BLaER1 (cell line): ENCODE data around the gene METTL24.

Experiments used
- H3K27ac ChIP-seq: shearing (Covaris generic); formaldehyde crosslinking; 2 replicates; pipeline ENCODE4 v1.8.1; 2022
- H3K27me3 ChIP-seq: shearing (Covaris generic); formaldehyde crosslinking; 2 replicates; pipeline ENCODE4 v1.8.1; 2022
- H3K36me3 ChIP-seq: shearing (Covaris generic); formaldehyde crosslinking; 2 replicates; pipeline ENCODE4 v1.8.1; 2022
- H3K4me1 ChIP-seq: shearing (Covaris generic); formaldehyde crosslinking; 2 replicates; pipeline ENCODE4 v1.8.1; 2022
- H3K4me2 ChIP-seq: shearing (Covaris generic); formaldehyde crosslinking; 2 replicates; pipeline ENCODE4 v1.8.1; 2022
- H3K4me3 ChIP-seq: shearing (Covaris generic); formaldehyde crosslinking; 2 replicates; pipeline ENCODE4 v1.8.1; 2022
- H3K9ac ChIP-seq: shearing (Covaris generic); formaldehyde crosslinking; 2 replicates; pipeline ENCODE4 v1.8.1; 2022
- H3K9me3 ChIP-seq: shearing (Covaris generic); formaldehyde crosslinking; 2 replicates; pipeline ENCODE4 v1.8.1; 2022
- H4K20me1 ChIP-seq: shearing (Covaris generic); formaldehyde crosslinking; 2 replicates; pipeline ENCODE4 v1.8.1; 2022
- Cebpa-rat ChIP-seq: shearing (Covaris generic); IDR thresholded peaks from 2 replicates; pipeline ENCODE4 v1.8.1; 2022

METTL24 gene

DNA sequence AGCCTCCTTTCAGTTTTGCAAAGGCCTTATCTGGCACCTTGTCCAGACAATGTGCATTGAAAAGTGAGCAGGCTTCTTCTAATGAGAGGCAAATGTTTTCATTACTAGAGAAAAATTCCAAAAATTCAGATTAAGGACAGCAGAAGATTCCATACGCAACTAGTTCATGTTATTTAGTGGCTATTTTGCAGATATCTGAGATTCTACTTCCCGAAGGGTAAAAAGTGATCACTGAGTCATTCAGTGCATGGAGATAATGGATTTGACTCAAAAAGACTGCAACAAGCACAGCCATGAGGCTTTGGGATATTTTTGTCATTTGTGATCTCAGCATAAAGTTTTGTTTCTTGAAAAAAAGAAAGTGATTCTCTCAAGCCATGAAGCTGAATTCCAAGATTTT, 29.9 kb downstream of the METTL24 start:
- Histone ChIP-seq H3K27ac (no peak overlapping the region), H4K20me1 (no peaks in the 10 kb centered on the region), H3K4me2 (no peak overlapping the region), H3K36me3 (no peaks in the 10 kb centered on the region), H3K9me3 (no peaks in the 10 kb centered on the region), H3K4me1 (peaks cover 6% of the 10 kb centered on the region), H3K27me3 (no peaks in the 10 kb centered on the region), H3K4me3 (no peak overlapping the region), H3K9ac (no peak overlapping the region)
- no peak for TF ChIP-seq Cebpa-rat

DNA sequence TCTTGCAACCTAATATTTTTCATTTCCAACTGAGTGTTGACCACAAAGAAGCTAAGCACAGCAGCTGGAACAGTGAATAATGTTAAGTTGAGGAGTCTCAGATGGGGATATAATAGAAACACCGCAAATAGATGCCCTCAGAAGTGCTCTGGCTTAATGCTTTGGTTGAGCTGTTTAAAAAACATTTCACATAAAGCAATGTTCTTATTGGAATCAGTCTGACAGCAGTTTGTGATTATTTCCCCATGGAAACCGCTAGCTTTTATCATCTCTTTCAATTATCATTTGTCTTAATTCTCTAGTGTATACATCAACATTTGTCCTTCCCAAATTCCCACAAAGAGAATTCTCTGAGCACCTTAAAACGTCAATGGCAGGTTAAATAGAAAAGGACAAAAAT, 30.8 kb downstream of the METTL24 start:
- Histone ChIP-seq H4K20me1 (no peaks in the 10 kb centered on the region), H3K4me3 (no peak overlapping the region), H3K27ac (no peak overlapping the region), H3K4me2 (no peak overlapping the region), H3K27me3 (no peaks in the 10 kb centered on the region), H3K36me3 (no peaks in the 10 kb centered on the region), H3K9me3 (no peaks in the 10 kb centered on the region), H3K4me1 (peaks cover 15% of the 10 kb centered on the region), H3K9ac (no peak overlapping the region)
- no peak for TF ChIP-seq Cebpa-rat

DNA sequence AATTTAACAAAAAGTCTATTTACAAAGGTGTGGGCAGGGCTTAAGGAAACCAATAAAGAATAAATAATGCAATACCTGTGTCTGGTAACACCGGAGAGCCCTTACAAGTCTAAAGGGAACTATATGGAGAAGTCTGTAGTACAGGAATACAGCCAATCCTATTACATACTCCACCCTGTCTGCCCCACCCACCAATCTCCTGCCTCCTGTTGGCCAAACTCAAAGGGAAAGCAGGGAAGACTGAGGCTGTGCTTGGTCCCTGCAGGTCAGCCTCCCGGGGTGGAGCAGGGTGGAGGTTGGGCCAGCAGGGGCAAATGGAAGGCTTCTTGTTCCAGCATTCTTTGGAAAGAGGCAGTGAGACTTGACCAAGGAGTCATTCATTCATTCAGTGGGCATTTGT, 31.5 kb downstream of the METTL24 start:
- TF ChIP-seq Cebpa-rat = no peak
- no peak overlapping the region for H3K4me3 ChIP-seq

DNA sequence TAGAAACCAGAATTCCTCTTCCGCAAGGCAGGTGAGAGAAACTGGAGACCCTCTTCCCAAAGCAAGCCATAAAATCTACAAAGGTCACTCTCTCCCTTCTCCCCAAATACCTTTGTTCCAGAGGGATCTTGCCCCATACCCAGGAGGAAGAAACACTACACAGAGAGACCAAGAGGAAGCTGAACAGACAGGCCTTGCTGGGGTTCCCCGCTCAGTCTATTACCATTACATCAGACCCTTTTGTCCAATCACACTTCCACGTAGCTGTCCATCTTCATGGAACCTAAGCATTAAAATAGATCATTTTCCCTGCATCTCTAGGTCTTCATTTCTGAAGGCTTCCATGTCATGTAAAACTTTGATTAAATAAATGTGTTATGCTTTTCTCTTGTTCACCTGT, 32.1 kb downstream of the METTL24 start:
- no peak overlapping the region for H3K4me2 ChIP-seq
- no peak overlapping the region for H3K4me3 ChIP-seq
- H3K27me3 ChIP-seq = no peaks in the 10 kb centered on the region
- H3K4me1 ChIP-seq = peaks cover 24% of the 10 kb centered on the region
- H3K9ac ChIP-seq = no peak overlapping the region
- TF ChIP-seq Cebpa-rat = no peak
- no peaks in the 10 kb centered on the region for H3K9me3 ChIP-seq
- H3K36me3 ChIP-seq = no peaks in the 10 kb centered on the region
- no peak overlapping the region for H3K27ac ChIP-seq
- no peaks in the 10 kb centered on the region for H4K20me1 ChIP-seq

More for the DNA sequence above, 31.5 kb downstream of the METTL24 start:
- H3K27me3 ChIP-seq = no peaks in the 10 kb centered on the region
- H4K20me1 ChIP-seq = no peaks in the 10 kb centered on the region
- H3K27ac ChIP-seq = no peak overlapping the region
- no peak overlapping the region for H3K9ac ChIP-seq
- H3K4me2 ChIP-seq = no peak overlapping the region
- no peaks in the 10 kb centered on the region for H3K36me3 ChIP-seq
- H3K9me3 ChIP-seq = no peaks in the 10 kb centered on the region
- H3K4me1 ChIP-seq = peaks cover 22% of the 10 kb centered on the region

DNA sequence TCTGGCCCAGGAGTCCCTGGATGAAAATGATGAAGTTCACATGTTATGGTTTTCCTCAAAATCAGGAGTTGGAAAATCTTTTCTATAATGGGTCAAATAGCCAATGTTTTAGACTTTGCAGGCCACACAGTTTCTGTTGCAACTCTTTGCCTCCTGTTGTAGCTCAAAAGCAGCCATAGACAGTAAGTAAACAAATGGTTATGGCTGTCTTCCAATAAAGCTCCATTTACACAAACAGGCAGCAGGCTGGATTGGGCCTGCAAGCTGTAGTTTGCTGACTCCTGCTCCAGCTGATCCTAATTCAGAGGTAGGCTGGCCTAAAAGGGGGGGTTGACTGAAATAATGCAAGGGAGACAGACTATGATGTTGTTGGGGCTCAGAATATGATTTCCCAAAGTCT, 33.0 kb downstream of the METTL24 start:
- H3K4me2 ChIP-seq = no peak overlapping the region
- no peaks in the 10 kb centered on the region for H3K27me3 ChIP-seq
- no peak for TF ChIP-seq Cebpa-rat
- H4K20me1 ChIP-seq = no peaks in the 10 kb centered on the region
- H3K4me3 ChIP-seq = no peak overlapping the region
- H3K36me3 ChIP-seq = no peaks in the 10 kb centered on the region
- H3K27ac ChIP-seq = no peak overlapping the region
- H3K9me3 ChIP-seq = no peaks in the 10 kb centered on the region
- no peak overlapping the region for H3K9ac ChIP-seq
- peaks cover 24% of the 10 kb centered on the region for H3K4me1 ChIP-seq

DNA sequence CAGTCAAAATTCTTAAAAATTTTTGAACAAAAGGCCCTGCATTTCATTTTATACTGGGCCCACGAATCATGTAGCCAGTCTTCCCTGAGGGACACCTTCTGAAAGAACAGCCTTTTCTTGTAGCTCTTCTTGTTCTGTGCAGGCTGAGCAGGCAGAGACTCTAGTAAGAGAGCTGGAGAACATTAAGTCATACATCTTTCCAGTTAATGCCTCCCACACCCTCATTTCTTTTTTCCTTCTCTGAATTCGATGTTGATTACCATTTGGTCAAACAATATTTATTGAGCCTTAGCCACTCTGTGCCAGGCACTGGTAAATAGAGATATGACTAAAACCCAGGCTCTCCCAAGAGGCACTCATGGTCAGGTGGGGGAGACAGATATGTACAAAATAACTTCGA, 33.6 kb downstream of the METTL24 start:
- no peak overlapping the region for H3K27ac ChIP-seq

DNA sequence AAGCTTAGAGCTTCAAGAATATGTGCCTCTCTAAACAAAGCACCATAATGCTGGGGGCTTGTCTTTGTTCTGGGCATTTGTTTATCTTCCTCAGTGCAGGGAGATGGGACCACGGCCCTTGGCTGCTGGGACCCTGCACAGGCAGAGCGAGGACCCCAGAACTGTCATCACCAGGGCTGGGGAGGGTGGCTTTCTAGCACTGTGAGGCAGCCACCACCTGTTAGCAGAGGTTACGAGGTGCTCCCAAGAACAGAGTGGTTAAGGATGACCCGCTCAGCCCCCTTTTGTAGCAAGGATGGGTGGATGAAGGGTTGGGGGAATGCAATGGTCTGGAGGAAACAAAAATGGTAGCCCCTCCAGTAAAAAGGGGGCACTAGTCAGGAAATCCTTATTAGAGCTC, 34.9 kb downstream of the METTL24 start:
- H3K9me3 ChIP-seq = no peaks in the 10 kb centered on the region
- H3K4me1 ChIP-seq = peaks cover 24% of the 10 kb centered on the region
- H3K36me3 ChIP-seq = no peaks in the 10 kb centered on the region
- H4K20me1 ChIP-seq = no peaks in the 10 kb centered on the region
- H3K27me3 ChIP-seq = no peaks in the 10 kb centered on the region
- H3K4me2 ChIP-seq = peak overlapping the region; percentile 30
- H3K9ac ChIP-seq = no peak overlapping the region
- no peak for TF ChIP-seq Cebpa-rat
- no peak overlapping the region for H3K4me3 ChIP-seq
- no peak overlapping the region for H3K27ac ChIP-seq

More for the DNA sequence above, 33.6 kb downstream of the METTL24 start:
- no peak for TF ChIP-seq Cebpa-rat
- no peak overlapping the region for H3K9ac ChIP-seq
- H3K4me3 ChIP-seq = no peak overlapping the region
- H3K4me2 ChIP-seq = no peak overlapping the region
- H3K27me3 ChIP-seq = no peaks in the 10 kb centered on the region
- H3K36me3 ChIP-seq = no peaks in the 10 kb centered on the region
- no peaks in the 10 kb centered on the region for H4K20me1 ChIP-seq
- H3K4me1 ChIP-seq = peaks cover 24% of the 10 kb centered on the region
- no peaks in the 10 kb centered on the region for H3K9me3 ChIP-seq

DNA sequence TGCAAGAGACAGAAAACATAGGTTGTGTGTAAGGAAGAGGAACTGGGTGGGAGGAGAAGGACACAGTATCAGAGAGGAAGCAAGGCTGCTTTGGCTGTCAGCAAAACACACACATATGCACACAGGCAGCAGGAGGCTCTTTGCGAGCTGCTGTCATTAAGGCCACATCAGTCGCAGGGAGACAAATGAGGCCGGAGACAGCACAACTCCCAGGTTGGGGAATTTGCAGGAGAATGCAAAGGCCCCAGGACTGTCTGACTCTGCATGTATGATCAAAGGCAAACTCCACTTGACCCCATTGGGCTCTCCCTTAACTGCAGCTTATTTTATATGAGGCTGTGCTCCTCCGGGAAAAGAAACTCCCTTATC, 35.3 kb downstream of the METTL24 start:
- H4K20me1 ChIP-seq = no peaks in the 10 kb centered on the region
- no peaks in the 10 kb centered on the region for H3K27me3 ChIP-seq
- no peak for TF ChIP-seq Cebpa-rat
- no peak overlapping the region for H3K4me3 ChIP-seq
- peak overlapping the region; percentile 30 for H3K4me2 ChIP-seq
- H3K36me3 ChIP-seq = no peaks in the 10 kb centered on the region
- H3K9ac ChIP-seq = no peak overlapping the region
- peaks cover 24% of the 10 kb centered on the region for H3K4me1 ChIP-seq
- no peak overlapping the region for H3K27ac ChIP-seq
- no peaks in the 10 kb centered on the region for H3K9me3 ChIP-seq

DNA sequence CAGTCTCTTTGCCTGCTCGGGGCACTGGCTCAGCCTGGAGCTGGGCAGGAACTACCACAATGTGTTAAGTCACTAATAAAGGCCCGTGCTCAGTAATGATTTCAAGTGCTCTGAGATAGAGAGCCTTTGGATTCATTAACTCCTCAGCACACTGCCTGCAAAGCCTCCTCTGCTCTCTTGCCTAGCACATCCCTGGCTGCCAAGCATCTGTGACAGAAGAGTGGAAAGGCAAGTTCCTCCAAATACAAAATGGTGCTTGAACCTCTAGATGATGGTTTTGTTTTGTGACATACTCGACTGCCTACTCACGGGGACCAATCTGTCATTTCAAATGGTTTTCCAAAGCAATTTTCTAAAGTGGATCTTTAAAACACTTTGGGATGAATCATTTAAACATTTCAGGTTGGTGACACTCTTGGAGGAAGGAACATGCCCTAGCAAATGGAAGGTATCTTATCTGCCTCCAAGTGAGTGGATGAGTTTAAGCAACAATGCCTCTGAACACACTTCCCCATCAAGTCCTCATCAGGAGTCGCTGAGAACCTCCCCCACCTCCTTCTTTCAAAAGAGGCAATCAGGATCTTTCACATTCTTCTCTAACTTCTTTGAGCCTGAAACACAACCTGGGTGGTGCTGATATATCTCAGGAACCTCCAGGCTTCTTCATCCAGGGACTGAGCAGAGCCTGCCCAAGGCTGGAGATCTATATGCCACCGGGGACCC, 35.8 kb downstream of the METTL24 start:
- H3K9ac ChIP-seq = no peak overlapping the region; the same call in 1 of the 2 replicates
- H3K9me3 ChIP-seq = no peaks in the 10 kb centered on the region
- H3K36me3 ChIP-seq = no peaks in the 10 kb centered on the region
- H3K4me2 ChIP-seq = peak overlapping the region; percentile 30
- H4K20me1 ChIP-seq = no peaks in the 10 kb centered on the region
- no peaks in the 10 kb centered on the region for H3K27me3 ChIP-seq
- H3K4me3 ChIP-seq = no peak overlapping the region
- peaks cover 24% of the 10 kb centered on the region for H3K4me1 ChIP-seq
- no peak overlapping the region for H3K27ac ChIP-seq
- TF ChIP-seq Cebpa-rat = no peak

DNA sequence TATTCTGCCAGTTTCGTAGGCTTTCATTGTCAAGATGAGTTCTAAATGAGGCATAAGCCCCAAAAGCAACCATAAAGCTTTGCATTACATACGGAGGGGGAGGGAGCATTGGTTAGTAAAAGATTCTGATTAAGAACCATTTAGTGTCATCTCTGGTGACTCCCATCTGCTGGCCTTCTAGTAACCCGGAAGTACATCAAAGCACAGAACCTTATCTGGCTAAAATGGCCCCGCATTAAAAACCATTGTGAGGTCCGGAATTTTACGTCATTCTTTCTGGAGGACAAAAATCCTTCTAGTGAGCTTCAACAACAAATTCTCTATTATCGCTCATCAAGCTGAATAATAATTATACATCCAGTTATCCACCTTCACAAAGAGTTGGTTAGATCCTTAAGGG, 37.8 kb downstream of the METTL24 start:
- H3K4me2 ChIP-seq = no peak overlapping the region
- no peaks in the 10 kb centered on the region for H4K20me1 ChIP-seq
- H3K4me1 ChIP-seq = peaks cover 24% of the 10 kb centered on the region
- H3K36me3 ChIP-seq = no peaks in the 10 kb centered on the region
- no peak overlapping the region for H3K9ac ChIP-seq
- H3K9me3 ChIP-seq = no peaks in the 10 kb centered on the region
- H3K27me3 ChIP-seq = no peaks in the 10 kb centered on the region
- no peak for TF ChIP-seq Cebpa-rat
- H3K27ac ChIP-seq = no peak overlapping the region
- no peak overlapping the region for H3K4me3 ChIP-seq

DNA sequence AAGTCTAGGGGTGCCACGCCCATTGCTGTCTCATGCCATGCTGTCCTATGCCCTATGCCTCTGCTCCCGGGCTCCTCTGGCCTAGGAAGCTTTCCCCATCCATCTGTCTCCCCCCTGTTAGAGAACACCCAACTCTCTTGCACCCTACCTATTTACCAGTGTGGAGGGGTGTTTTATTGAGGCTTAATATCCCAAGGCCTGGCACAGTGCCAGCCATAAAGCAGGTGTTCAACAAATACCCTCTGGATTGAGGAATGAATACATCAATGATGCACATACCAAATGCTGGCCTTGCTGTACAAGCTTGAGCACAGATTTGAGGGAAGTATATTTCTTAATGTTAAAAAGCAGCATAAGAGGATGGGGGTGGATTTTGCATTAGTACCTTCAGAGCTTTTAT, 38.3 kb downstream of the METTL24 start:
- H3K27ac ChIP-seq = no peak overlapping the region
- no peaks in the 10 kb centered on the region for H3K36me3 ChIP-seq
- H4K20me1 ChIP-seq = no peaks in the 10 kb centered on the region
- no peak overlapping the region for H3K4me3 ChIP-seq
- no peak overlapping the region for H3K4me2 ChIP-seq
- no peaks in the 10 kb centered on the region for H3K9me3 ChIP-seq
- H3K27me3 ChIP-seq = no peaks in the 10 kb centered on the region
- no peak for TF ChIP-seq Cebpa-rat
- peaks cover 24% of the 10 kb centered on the region for H3K4me1 ChIP-seq
- H3K9ac ChIP-seq = no peak overlapping the region
